ENCODE data around the gene DNAH11. TPM values are rescaled to one million over a fixed set of nuclear protein-coding genes. Genes with fewer than 3 reads are reported as not detected.

DNAH11 gene
- total RNA-seq, 1 experiment from 2014 or later = 0.39 TPM

GRCh38 chr7:21562385-21562784, 19.5 kb downstream of the DNAH11 start:
- no peak overlapping the region for H3K4me2 ChIP-seq (ENCODE audit: low read length)
- H3K27ac ChIP-seq (ENCODE audit: low read depth, low read length) = no peak overlapping the region
- H3K36me3 ChIP-seq (ENCODE audit: control insufficient read depth in 1 of 2, insufficient read depth in 2 of 2, low read length in 2 of 2) = no peaks in the 10 kb centered on the region
- POLR2A ChIA-PET = no interaction called here
- DNase-seq (ENCODE audit: low read depth, low spot score) = no peak
- no TSS peak for BruUV-seq (replicated peaks)
- intact Hi-C loops (cut with micrococcal nuclease) = no loop called here
- RAD21 ChIA-PET (ENCODE audit: low non-redundant PET in 1 of 2, low total read pairs in 2 of 2, uncharacterized antibody in 2 of 2, unreplicated experiment in 2 of 2) = no interaction called here
- ATAC-seq = no peak
- H4K20me1 ChIP-seq (ENCODE audit: insufficient read depth) = no peaks in the 10 kb centered on the region
- TF ChIP-seq SP1 (IDR thresholded peaks at IDR 0.05; ENCODE audit: low read depth) (no peak), YY1 (IDR thresholded peaks at IDR 0.05; ENCODE audit: extremely low read depth, insufficient replicate concordance, low read depth, low read length) (no peak), POLR2A (IDR thresholded peaks at IDR 0.05; ENCODE audit: borderline replicate concordance, extremely low read depth, insufficient read depth, insufficient read length) (no peak), RAD21 (IDR thresholded peaks at IDR 0.05; ENCODE audit: low read depth) (no peak), TCF7L2 (IDR thresholded peaks at IDR 0.05; ENCODE audit: borderline replicate concordance, extremely low read depth, insufficient read depth, insufficient read length) (no peak), FOSL1 (IDR thresholded peaks at IDR 0.05; ENCODE audit: low read depth) (no peak), SIN3A (IDR thresholded peaks at IDR 0.05; ENCODE audit: low read depth) (no peak), EGR1 (IDR thresholded peaks at IDR 0.05; ENCODE audit: low read depth) (no peak), EZH2 (IDR thresholded peaks at IDR 0.05) (no peak), POLR2AphosphoS5 (IDR thresholded peaks at IDR 0.05; ENCODE audit: low read depth, low read length) (no peak), SRF (IDR thresholded peaks at IDR 0.05; ENCODE audit: low read depth) (no peak), ELF1 (IDR thresholded peaks at IDR 0.05; ENCODE audit: borderline replicate concordance, low read depth) (no peak), ATF3 (IDR thresholded peaks at IDR 0.05) (no peak), JUND (IDR thresholded peaks at IDR 0.05) (no peak), ZFX (IDR thresholded peaks at IDR 0.05) (no peak)
- TF ChIP-seq, protein P1, sequence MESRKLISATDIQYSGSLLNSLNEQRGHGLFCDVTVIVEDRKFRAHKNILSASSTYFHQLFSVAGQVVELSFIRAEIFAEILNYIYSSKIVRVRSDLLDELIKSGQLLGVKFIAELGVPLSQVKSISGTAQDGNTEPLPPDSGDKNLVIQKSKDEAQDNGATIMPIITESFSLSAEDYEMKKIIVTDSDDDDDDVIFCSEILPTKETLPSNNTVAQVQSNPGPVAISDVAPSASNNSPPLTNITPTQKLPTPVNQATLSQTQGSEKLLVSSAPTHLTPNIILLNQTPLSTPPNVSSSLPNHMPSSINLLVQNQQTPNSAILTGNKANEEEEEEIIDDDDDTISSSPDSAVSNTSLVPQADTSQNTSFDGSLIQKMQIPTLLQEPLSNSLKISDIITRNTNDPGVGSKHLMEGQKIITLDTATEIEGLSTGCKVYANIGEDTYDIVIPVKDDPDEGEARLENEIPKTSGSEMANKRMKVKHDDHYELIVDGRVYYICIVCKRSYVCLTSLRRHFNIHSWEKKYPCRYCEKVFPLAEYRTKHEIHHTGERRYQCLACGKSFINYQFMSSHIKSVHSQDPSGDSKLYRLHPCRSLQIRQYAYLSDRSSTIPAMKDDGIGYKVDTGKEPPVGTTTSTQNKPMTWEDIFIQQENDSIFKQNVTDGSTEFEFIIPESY (IDR thresholded peaks at IDR 0.05; ENCODE audit: extremely low read depth, insufficient replicate concordance, low read length) = no peak
- TF ChIP-seq, protein P2, sequence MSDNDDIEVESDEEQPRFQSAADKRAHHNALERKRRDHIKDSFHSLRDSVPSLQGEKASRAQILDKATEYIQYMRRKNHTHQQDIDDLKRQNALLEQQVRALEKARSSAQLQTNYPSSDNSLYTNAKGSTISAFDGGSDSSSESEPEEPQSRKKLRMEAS (IDR thresholded peaks at IDR 0.05) = no peak
- no peaks in the 10 kb centered on the region for H3K9me2 ChIP-seq (ENCODE audit: insufficient read depth)
- CTCF ChIA-PET = no interaction called here
- H3K9me3 ChIP-seq (ENCODE audit: control insufficient read depth in 1 of 2, insufficient read depth in 1 of 2, low read depth in 1 of 2, low read length in 2 of 2) = no peaks in the 10 kb centered on the region
- H3K9ac ChIP-seq (ENCODE audit: low read length) = no peak overlapping the region
- H2AFZ ChIP-seq (ENCODE audit: low read depth, low read length, poor library complexity, severe bottlenecking) = no peak overlapping the region
- no peak overlapping the region for H3K4me3 ChIP-seq (replicated peaks in 1 of 2; ENCODE audit: low read depth in 1 of 2, low read length in 2 of 2)
- H3K79me2 ChIP-seq (ENCODE audit: insufficient read depth, low read length) = no peaks in the 10 kb centered on the region
- H3K4me1 ChIP-seq (ENCODE audit: control insufficient read depth in 1 of 2, insufficient read depth in 2 of 2, low read length in 2 of 2) = no peaks in the 10 kb centered on the region
- H3K27me3 ChIP-seq (ENCODE audit: insufficient read depth, low read length) = no peaks in the 10 kb centered on the region

Measured in HCT116 (cell line).